ENCODE measurements around the gene MALT1.
A peak's percentile ranks its signal among the peaks of the same experiment; 100 is the strongest.
"Not testable (repeated sequence)": the region's sequence is repeated elsewhere in the genome, so short reads cannot be mapped to it uniquely, and the experiment has no call there.

The MALT1 gene

DNA sequence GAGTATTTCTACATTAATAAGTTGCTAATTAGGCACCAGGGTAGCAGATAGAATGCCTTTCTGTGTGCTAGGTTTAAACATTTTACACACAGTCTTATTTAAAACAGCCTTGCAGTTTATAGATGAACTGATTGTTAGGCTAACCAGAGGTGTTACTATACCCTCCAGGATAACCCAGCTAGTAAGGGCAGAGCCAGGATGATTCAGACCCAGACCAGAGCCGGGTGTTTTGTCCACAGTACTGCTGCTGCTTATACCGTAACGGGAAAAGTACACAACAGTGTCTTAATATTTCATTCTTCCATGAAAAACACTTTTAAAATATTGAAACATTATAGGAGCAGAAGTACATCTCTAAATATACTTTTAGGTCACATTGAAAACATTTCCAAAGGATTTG lies 82.7 kb downstream of the MALT1 start:
- TF ChIP-seq POLR2A (IDR thresholded peaks at IDR 0.05; ENCODE audit: low read depth, low read length) (no peak), POLR2AphosphoS5 (IDR thresholded peaks at IDR 0.05; ENCODE audit: low read depth, low read length) (no peak), TAF1 (IDR thresholded peaks at IDR 0.05; ENCODE audit: borderline replicate concordance, low read depth, low read length) (no peak)
- FAIRE-seq: no peak
- no peak for DNase-seq (ENCODE audit: insufficient read length)

DNA sequence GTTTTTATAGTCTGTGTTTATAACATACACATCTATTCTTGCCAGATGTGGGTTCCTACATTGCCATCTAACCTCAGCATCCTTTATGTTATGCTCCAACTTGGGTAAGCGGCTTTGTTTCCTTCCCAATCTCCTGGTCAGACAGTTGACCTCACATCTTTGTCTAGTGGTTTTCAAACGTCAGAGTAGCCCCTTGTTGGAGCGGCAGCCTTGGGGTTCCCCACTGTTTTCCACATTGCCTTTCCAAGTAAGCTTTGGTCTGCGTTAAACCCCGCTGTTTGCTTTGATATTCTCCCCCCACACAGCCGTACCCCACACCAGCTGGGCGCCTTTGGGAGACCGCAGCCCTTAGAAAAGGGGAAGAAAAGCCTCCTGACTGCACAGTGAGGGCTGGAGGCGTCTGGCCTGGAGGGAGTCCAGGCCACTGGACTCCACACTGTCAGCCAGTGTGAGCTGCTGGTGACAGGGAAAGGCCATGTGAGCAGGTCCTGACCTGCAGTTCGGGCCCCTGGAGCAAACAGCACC lies 83.3 kb downstream of the MALT1 start:
- TF ChIP-seq TAF1 (IDR thresholded peaks at IDR 0.05; ENCODE audit: borderline replicate concordance, low read depth, low read length) (no peak), POLR2AphosphoS5 (IDR thresholded peaks at IDR 0.05; ENCODE audit: low read depth, low read length) (peak; percentile 54; the same call in 1 of the 2 replicates)
- no peak for DNase-seq (ENCODE audit: insufficient read length)
- FAIRE-seq: no peak

DNA sequence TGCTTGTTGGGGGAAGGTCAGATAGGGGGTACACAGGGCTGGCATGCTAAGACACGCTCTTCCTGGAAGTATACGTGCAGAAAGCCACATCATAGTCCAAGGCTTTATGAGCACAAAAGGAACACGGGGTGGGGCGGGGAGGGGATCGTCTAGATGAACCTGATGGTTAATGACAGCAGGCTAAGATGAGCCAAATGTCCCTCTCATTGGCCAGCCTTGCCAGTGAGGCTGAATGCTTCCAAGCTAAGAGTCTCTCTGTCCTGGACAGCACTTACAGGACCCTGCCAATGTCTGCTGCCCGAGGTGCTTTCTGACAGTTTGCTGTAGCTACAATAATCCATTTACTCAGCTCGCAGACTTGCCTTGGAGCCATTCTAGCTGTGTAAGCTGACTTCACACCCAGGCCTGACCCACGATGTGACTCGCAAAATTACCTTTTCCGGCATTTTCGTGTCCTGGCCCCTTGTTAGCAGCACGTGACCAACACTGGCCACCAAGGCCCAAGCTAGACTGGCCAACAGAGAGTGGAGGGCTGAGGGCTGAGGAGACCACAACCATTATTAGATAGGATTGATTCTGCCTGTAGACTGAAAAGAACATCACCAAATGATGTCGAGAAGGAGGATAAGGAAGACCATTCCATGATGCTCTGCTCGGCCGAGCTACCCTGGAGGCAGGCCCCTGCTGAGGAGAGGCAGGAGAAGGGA lies 84.2 kb downstream of the MALT1 start:
- DNase-seq (ENCODE audit: insufficient read length) (no peak), FAIRE-seq (peak; percentile 36)
- TF ChIP-seq POLR2AphosphoS5 (IDR thresholded peaks at IDR 0.05; ENCODE audit: low read depth, low read length) (no peak), POLR2A (IDR thresholded peaks at IDR 0.05; ENCODE audit: low read depth, low read length) (no peak), TAF1 (IDR thresholded peaks at IDR 0.05; ENCODE audit: borderline replicate concordance, low read depth, low read length) (no peak)

DNA sequence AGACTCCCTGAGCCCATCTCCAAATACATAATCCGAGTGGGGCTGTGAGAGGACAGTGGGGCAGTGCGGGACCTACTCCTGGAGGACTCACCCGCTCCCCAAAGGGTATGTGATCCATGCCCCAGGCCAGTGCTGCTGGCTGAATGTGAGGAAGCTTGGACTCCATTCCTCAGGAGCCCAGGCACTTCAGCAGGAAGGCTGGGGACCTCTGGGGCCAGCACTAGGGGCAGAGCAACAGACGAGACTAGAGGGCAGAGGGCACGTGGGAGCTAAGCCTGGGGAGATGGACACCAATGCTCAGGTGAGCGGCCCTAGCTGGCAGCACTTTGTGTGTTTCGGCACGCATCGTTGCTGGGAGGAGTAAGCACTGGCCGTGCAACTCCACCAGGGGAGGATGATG lies 84.9 kb downstream of the MALT1 start:
- DNase-seq (ENCODE audit: insufficient read length) (no peak), FAIRE-seq (peak; percentile 94)
- TF ChIP-seq POLR2A (IDR thresholded peaks at IDR 0.05; ENCODE audit: low read depth, low read length) (0 out of 2 replicates have a peak, but pooled peaks have one; percentile 15), POLR2AphosphoS5 (IDR thresholded peaks at IDR 0.05; ENCODE audit: low read depth, low read length) (no peak), TAF1 (IDR thresholded peaks at IDR 0.05; ENCODE audit: borderline replicate concordance, low read depth, low read length) (no peak)

DNA sequence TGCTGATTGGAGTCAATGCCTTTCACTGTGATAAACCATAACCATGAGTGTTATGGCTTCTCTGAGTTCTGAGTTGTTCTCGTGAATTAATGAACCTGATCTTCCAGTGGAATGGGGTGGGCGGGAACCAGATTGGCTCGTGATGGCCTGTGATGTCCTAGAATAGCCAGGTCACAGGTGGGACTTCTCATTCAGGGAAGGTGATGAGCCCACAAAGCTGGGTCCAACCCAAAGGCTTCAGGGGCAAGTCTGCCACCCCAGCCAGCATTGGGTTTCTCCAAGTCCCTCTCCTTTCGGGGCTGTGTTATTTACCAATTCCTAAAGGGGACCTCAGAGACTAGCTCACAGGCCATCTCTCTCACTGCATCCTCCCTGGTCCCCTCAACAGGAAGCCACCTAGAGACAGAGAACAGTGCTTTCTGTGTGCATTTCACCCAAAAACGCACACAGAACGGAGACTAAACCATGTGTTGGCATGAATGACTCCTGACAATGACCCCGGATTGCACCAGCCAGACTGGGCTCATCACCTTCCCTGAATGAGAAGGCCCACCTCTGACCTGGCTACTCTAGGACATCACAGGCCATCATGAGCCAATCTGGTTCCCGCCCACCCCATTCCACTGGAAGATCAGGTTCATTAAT lies 85.5 kb downstream of the MALT1 start:
- FAIRE-seq: no peak
- no peak for DNase-seq (ENCODE audit: insufficient read length)
- TF ChIP-seq POLR2A (IDR thresholded peaks at IDR 0.05; ENCODE audit: low read depth, low read length) (no peak), POLR2AphosphoS5 (IDR thresholded peaks at IDR 0.05; ENCODE audit: low read depth, low read length) (no peak), TAF1 (IDR thresholded peaks at IDR 0.05; ENCODE audit: borderline replicate concordance, low read depth, low read length) (no peak)

DNA sequence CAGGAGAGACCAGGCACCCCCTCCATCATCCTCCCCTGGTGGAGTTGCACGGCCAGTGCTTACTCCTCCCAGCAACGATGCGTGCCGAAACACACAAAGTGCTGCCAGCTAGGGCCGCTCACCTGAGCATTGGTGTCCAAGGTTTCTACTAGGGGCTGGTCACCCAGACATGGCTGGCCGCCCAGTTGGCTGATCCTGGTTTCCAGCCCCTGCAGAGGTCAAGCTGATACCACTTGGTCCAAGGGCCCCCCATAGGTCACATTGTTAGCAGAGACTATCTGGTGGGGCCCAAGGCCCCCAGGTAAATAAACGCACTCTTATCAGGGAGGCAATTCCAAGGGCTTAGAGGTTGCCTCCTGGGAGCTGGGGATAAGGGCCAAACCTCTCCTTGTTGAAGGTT lies 86.1 kb downstream of the MALT1 start:
- FAIRE-seq: not testable (repeated sequence)

DNA sequence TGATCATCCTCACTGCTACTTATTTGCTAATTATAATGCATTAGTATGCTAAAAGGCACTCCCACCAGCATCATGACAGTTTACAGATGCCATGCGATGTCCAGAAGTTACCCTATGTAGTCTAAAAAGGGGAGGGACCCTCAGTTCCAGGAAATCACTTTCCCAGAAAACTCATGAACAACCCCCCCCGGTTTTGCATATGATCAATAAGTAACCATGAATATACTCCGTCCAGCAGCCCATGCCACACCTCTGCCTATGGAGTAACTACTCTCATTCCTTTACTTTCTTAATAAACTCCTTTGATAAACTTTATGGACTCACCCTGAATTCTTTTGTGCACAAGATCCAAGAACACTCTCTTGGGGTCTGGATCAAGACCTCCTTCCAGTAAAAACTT lies 86.8 kb downstream of the MALT1 start:
- DNase-seq (ENCODE audit: insufficient read length) (no peak), FAIRE-seq (no peak)
- no peak for TF ChIP-seq POLR2A (IDR thresholded peaks at IDR 0.05; ENCODE audit: low read depth, low read length)
- no peak for TF ChIP-seq POLR2AphosphoS5 (IDR thresholded peaks at IDR 0.05; ENCODE audit: low read depth, low read length)

More for the DNA sequence above, 86.1 kb downstream of the MALT1 start:
- DNase-seq (ENCODE audit: insufficient read length): not testable (repeated sequence)

DNA sequence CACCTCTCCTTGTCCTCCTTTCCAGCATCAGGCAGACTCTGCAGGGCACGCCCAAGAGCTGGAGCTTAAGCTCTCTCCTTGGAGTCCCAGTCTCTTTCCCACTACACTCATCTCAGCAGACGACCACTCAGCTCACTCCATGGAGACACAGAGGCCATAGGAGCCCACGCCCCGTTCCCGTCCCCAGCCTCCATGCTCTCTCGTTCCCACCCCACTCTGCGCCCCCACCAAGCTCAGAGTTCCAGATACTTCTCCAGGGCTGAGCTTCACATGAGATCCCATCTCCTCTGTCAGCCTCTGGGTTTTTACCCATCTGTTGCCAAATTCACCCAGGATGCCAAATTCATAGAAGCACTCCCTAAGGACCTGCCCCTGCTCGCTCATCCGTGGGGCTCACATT lies 87.3 kb downstream of the MALT1 start:
- DNase-seq (ENCODE audit: insufficient read length) (no peak), FAIRE-seq (no peak)
- TF ChIP-seq POLR2A (IDR thresholded peaks at IDR 0.05; ENCODE audit: low read depth, low read length) (no peak), POLR2AphosphoS5 (IDR thresholded peaks at IDR 0.05; ENCODE audit: low read depth, low read length) (no peak), TAF1 (IDR thresholded peaks at IDR 0.05; ENCODE audit: borderline replicate concordance, low read depth, low read length) (no peak)

DNA sequence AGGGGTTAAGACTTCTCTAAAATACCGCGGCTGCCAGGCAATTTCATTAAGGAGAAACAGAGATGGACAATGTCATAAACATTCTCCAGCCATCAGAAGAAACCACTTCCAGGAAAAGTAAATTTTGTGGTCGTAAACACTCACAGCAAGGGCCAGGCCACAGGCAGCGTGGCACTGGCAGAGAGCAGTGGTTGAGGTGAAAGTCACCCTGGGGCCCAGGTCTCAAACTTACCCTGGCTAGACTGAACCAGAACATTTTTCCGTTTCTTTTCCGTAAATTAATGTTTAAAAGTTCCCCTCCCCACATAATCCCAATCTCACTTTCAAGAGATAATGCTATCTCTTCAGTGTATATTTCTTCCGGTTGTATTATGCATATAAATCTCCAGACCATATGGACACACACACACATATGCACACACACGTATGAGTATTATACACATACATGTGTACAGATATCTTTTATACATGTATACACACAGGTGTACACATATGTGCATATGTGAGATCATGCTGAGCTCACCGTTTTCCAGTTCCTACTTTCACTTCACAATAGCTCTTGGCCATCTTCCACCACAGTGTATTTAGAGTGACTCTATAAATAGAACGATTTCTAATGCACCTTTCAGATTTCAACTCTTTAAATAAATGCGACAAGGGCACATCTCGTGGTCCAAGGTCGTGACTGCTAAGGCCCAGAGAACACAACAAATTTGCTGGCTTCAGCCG lies 90.1 kb downstream of the MALT1 start:
- DNase-seq (ENCODE audit: insufficient read length) (no peak), FAIRE-seq (peak; percentile 95)
- no peak for TF ChIP-seq TAF1 (IDR thresholded peaks at IDR 0.05; ENCODE audit: borderline replicate concordance, low read depth, low read length)
- TF ChIP-seq POLR2AphosphoS5 (IDR thresholded peaks at IDR 0.05; ENCODE audit: low read depth, low read length): no peak
- no peak for TF ChIP-seq POLR2A (IDR thresholded peaks at IDR 0.05; ENCODE audit: low read depth, low read length)

DNA sequence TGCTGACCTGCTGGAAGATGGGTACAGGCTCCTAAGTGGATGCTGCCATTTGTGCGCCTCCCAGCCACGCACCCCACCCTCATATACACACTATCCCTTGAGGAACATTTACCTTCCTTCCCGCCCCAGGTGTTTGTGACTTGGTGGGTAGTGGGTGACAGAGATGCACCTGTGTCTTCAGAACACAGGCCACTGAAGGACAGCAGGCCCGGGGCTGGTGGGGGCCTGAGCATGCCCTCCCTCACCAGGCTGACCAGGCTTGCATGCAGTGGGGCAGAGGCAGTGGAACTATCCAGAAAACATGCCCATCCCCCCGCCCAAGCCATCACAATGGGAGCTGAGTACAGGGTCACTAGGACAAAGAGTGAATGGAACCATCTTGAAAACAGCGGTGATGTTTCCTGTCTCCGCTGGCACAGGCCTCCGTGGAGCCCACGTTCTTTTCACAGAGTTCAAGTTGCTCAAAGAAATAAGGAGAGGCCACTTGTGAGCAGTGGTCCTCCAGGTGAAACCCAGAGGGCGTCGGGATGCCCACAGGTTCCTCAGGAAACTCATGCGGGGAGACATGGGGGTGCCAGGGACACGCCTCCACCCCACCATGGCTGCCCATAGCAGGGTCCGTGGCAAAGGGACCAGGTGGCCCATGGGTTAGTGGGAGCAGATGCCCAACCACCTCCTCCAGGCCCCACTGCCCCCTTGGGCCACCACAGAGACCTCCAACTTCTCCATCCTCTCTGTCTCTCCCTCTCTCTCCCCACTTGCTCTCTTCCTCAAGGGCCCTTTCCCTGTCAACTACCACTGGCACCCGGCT lies 90.9 kb downstream of the MALT1 start:
- no peak; the same call in 1 of the 2 replicates for TF ChIP-seq POLR2A (IDR thresholded peaks at IDR 0.05; ENCODE audit: low read depth, low read length)
- TF ChIP-seq TAF1 (IDR thresholded peaks at IDR 0.05; ENCODE audit: borderline replicate concordance, low read depth, low read length): no peak
- TF ChIP-seq POLR2AphosphoS5 (IDR thresholded peaks at IDR 0.05; ENCODE audit: low read depth, low read length): no peak
- FAIRE-seq (no peak), DNase-seq (ENCODE audit: insufficient read length) (no peak)

DNA sequence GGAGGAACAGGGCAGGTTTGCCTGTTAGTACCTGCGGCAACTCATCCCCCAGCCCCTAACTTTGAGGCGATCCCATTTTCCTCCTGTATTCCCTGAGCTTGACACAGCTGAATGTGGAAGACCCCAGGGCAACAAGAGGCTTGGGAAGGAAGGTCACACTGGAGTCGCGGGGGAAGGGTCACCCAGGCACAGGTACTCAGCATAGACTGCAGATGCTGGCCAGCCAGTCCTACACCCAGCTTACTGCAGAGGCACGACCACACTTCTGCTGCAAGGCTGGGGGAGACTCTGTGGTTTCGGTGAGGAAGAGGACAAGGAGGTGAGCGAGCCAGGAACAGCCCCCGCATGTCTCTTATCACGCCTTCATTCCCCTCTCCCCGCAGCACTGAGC lies 91.5 kb downstream of the MALT1 start:
- TF ChIP-seq TAF1 (IDR thresholded peaks at IDR 0.05; ENCODE audit: borderline replicate concordance, low read depth, low read length) (no peak), POLR2A (IDR thresholded peaks at IDR 0.05; ENCODE audit: low read depth, low read length) (no peak), POLR2AphosphoS5 (IDR thresholded peaks at IDR 0.05; ENCODE audit: low read depth, low read length) (no peak)

More for the DNA sequence above, 91.5 kb downstream of the MALT1 start:
- FAIRE-seq (no peak), DNase-seq (ENCODE audit: insufficient read length) (no peak)

Data from GM12892 (cell line).